BJ (cell line): ENCODE data around the gene CHGA. TPM values are rescaled to one million over a fixed set of nuclear protein-coding genes. Genes with fewer than 3 reads are reported as not detected.

Source experiments
- CTCF ChIA-PET: fragments of 350-600 bp; formaldehyde crosslinking; extraction: SDS; loops from one replicate; lab custom pipeline; 2021; ENCODE audit warnings: antibody characterized with exemption, inconsistent platforms; lab: Yijun Ruan, JAX
- POLR2A ChIA-PET: fragments of 300-600 bp; sonication (Branson Sonifier 250); formaldehyde crosslinking; extraction: SDS; loops from one replicate; lab custom pipeline; 2021; ENCODE audit warnings: antibody characterized with exemption; lab: Charles Lee
- DNase-seq: peaks from one replicate; pipeline ENCODE4 v3.0.0-alpha.2; 2011; ENCODE audit warnings: low read depth
- H3K27me3 ChIP-seq: 2 replicates; pipeline ENCODE4 v1.6.0; 2011; ENCODE audit warnings: low read length; ENCODE audit not compliant: control insufficient read depth, insufficient read depth
- H3K36me3 ChIP-seq: 2 replicates; pipeline ENCODE4 v1.5.1; 2011; ENCODE audit warnings: low read length; ENCODE audit not compliant: control insufficient read depth, insufficient read depth
- H3K4me3 ChIP-seq: 2 replicates; pipeline ENCODE4 v1.5.1; 2011; ENCODE audit warnings: low read depth, mild to moderate bottlenecking, control low read depth, low read length
- CTCF ChIP-seq: IDR thresholded peaks from 2 replicates; pipeline ENCODE4 v1.5.1; 2011; ENCODE audit warnings: low read depth, mild to moderate bottlenecking, control low read depth, inconsistent platforms, low read length, moderate library complexity; ENCODE audit not compliant: insufficient read depth
- polyA plus RNA-seq: library from polyadenylated mRNA; depleted of rRNA; stranded (reverse); fragments of >200 nt; gene quantifications from 2 replicates; pipeline ENCODE4 v1.2.3, GENCODE V29; 2011

CHGA gene
- polyA plus RNA-seq, 1 experiment: not detected

DNA sequence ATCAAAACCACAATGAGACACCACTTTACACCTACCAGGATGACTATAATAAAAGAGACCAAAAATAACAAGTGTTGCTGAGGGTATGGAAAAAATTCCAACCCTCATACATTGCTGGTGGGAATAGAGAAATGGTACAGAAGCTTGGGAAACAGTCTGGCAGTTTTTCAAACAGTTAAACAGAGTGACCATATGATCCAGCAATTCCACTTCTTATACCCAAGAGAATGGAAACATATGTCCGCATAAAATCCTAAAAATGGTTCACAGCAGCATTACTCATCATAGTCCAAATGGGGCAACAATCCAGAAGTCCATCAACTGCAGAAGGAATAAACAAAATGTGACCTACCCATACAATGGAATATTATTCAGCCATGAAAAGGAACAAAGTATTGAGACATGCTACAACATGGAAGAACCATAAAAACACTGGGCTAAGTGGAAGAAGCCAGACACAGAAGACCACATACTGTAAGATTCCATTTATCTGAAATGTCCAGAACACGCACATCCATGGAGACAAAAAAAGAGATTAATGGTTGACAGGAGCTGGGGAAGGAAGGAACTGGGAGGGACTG lies 44.5 kb downstream of the CHGA start:
- H3K4me3 ChIP-seq: no peak overlapping the region
- no peak for TF ChIP-seq CTCF
- CTCF ChIA-PET: interaction anchor here (1.7 kb wide), 1 partner anchor 15 kb away, joined by 9 read pairs; no protein-coding TSS in a partner anchor
- no peak for DNase-seq
- no peaks in the 10 kb centered on the region for H3K27me3 ChIP-seq
- H3K36me3 ChIP-seq: no peaks in the 10 kb centered on the region; the same call in 1 of the 2 replicates
- POLR2A ChIA-PET: no interaction called here

DNA sequence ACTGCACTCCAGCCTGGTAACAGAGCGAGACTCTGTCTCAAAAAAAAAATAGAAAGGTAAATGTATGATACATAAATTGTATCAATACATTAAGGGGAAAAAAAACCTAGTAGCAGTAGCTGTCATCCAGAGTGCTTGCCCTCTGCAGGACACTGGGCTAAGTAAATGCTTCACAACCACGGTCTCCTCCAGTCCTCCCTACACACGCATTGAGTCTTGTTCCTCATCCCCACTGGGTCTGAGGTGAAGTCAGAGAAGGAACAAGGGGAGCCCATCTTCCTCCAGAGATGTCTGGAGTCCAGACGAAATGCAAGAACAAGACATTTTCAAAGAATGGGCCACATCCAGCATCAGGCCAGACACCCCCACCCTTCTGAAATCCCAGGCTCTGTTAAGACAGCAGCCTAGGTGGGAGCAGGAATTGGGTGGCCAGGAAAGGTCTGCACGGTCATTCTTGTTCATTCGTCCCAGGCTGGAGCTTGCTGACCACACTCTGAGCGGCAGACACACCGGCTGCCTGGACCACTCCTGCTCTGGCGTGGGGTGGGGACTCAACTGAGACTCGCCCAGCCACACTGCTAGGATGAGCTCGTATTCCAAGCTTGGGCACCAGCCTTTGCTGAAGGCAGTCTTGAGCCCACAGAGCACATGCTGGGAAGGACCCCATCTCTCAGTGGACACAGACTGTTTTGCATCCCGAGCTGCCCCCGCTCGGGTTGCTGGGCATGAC lies 45.5 kb downstream of the CHGA start:
- TF ChIP-seq CTCF: no peak
- Histone ChIP-seq H3K36me3 (no peaks in the 10 kb centered on the region; the same call in 1 of the 2 replicates), H3K4me3 (no peak overlapping the region), H3K27me3 (no peaks in the 10 kb centered on the region)
- DNase-seq: no peak
- CTCF ChIA-PET: interaction anchor here (1.4 to 1.8 kb wide), 3 partner anchors 17 to 171 kb away, joined by 4 to 5 read pairs (median 4); no protein-coding TSS in a partner anchor
- POLR2A ChIA-PET: no interaction called here

GRCh38 chr14:92969430-92969829 lies 46.5 kb downstream of the CHGA start:
- ChIA-PET POLR2A (no interaction called here), CTCF (interaction anchor here (0.6 to 1.8 kb wide), 4 partner anchors 18 to 170 kb away, joined by 3 to 5 read pairs (median 4); no protein-coding TSS in a partner anchor)
- Histone ChIP-seq H3K27me3 (no peaks in the 10 kb centered on the region), H3K4me3 (no peak overlapping the region), H3K36me3 (no peaks in the 10 kb centered on the region; the same call in 1 of the 2 replicates)
- no peak for TF ChIP-seq CTCF
- no peak for DNase-seq

DNA sequence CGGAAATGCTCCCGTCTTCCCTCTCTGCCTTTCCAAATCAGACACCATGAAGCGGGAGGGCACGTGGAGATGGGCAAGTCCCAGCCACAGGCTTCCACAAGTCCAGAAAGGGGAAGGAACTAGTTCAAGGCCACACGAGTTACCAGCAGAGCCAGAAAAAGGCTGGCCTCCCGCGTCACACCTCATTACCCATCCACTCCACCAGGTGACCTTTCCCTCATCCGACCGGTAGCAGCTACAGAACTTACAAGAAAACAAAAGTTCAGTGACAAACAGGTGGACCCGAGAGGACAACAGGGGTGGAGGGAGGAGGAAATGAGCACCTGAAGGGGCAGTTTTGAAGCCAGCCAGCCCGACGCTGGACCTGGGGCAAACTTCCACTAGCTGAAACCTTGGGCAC lies 46.9 kb downstream of the CHGA start:
- no peak for TF ChIP-seq CTCF
- no peak for DNase-seq
- H3K36me3 ChIP-seq: no peaks in the 10 kb centered on the region; the same call in 1 of the 2 replicates
- no peak overlapping the region for H3K4me3 ChIP-seq
- ChIA-PET CTCF (interaction anchor here (0.6 to 1.8 kb wide), 4 partner anchors 18 to 170 kb away, joined by 3 to 5 read pairs (median 4); no protein-coding TSS in a partner anchor), POLR2A (no interaction called here)
- no peaks in the 10 kb centered on the region for H3K27me3 ChIP-seq

DNA sequence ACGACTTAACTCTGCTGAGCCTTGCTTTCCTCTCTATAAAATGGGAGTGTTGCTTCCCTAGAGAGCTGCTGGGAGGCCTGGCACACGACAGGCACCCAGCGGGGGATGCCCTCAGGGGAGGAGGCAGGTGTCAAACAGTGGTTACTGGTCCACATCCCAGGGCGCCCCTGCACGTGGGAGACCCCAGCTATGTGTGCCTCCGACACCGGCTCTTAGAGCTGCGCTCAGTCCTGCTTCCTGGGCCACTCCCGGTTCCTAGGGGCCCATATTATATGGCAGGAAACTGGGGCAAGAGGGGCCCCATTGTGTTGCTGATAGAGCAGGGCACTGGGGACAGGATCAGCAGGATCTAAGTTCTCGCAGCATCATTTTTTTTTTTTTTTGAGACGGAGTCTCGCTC lies 47.3 kb downstream of the CHGA start:
- no peak for DNase-seq
- Histone ChIP-seq H3K27me3 (no peaks in the 10 kb centered on the region), H3K4me3 (no peak overlapping the region), H3K36me3 (no peaks in the 10 kb centered on the region; the same call in 1 of the 2 replicates)
- ChIA-PET POLR2A (no interaction called here), CTCF (interaction anchor here (0.7 kb wide), 1 partner anchor 142 kb away, joined by 3 read pairs; no protein-coding TSS in a partner anchor)
- no peak for TF ChIP-seq CTCF
